ENCODE data around the gene SLC25A13.

DNA sequence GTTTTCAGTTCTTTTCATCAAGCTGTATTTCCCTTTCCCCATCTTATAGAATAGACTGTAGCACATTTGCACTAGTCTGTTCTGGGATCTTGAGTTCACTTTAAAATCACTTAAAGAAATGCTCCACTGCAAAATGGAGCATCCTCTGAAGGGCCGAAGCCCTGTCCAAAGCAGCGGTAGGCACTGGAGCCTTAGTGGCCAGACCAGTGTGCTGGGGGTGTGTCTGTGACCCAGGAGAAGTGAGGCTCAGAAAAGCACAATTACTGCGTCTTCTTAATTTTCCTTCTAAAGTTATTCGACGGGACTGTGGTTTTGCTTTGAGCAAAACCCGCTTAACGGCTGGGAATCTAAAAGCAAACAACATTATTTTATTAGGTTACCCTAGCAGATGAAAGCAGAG is 205.7 kb downstream of the SLC25A13 start:
- no peak for TF ChIP-seq POLR2A (IDR thresholded peaks at IDR 0.05; ENCODE audit: low read depth, low read length)
- no peak for TF ChIP-seq TAF1 (IDR thresholded peaks at IDR 0.05; ENCODE audit: low read depth, low read length)
- TF ChIP-seq POLR2AphosphoS5 (IDR thresholded peaks at IDR 0.05; ENCODE audit: low read depth, low read length): no peak
- TF ChIP-seq POU2F2 (IDR thresholded peaks at IDR 0.05; ENCODE audit: low read depth, low read length): no peak
- no peak for TF ChIP-seq PAX5 (IDR thresholded peaks at IDR 0.05; ENCODE audit: insufficient read depth, low read length, severe bottlenecking)
- TF ChIP-seq SPI1 (IDR thresholded peaks at IDR 0.05; ENCODE audit: low read depth, low read length): no peak

Data from GM12891 (cell line).